NCI-H82 (cell line): ENCODE results near the gene COL15A1.
"Not testable (repeated sequence)": the region's sequence is repeated elsewhere in the genome, so short reads cannot be mapped to it uniquely, and the experiment has no call there.

Experiments
- DNase-seq: peaks from one replicate; lab custom pipeline; 2025; lab: John Stamatoyannopoulos, UW

Gene COL15A1

GRCh38 chr9:99079542-99079941 lies 135.8 kb downstream of the COL15A1 start:
- DNase-seq = no peak

- DNase-seq = no peak
Observed at GRCh38 chr9:99083051-99083450, 139.3 kb downstream of the COL15A1 start.

- no peak for DNase-seq
Observed at GRCh38 chr9:99085949-99086948, 142.5 kb downstream of the COL15A1 start.

GRCh38 chr9:99087462-99087861 lies 143.8 kb downstream of the COL15A1 start:
- no peak for DNase-seq

GRCh38 chr9:99090336-99091130 lies 146.8 kb downstream of the COL15A1 start:
- no peak for DNase-seq

- DNase-seq = no peak
Observed at GRCh38 chr9:99092643-99093491, 149.2 kb downstream of the COL15A1 start.

GRCh38 chr9:99093492-99093791 lies 149.7 kb downstream of the COL15A1 start:
- no peak for DNase-seq

- no peak for DNase-seq
Observed at GRCh38 chr9:99095565-99095964, 151.9 kb downstream of the COL15A1 start.

GRCh38 chr9:99096409-99096808 lies 152.7 kb downstream of the COL15A1 start:
- no peak for DNase-seq

GRCh38 chr9:99099806-99100585 lies 156.3 kb downstream of the COL15A1 start:
- not testable (repeated sequence) for DNase-seq

GRCh38 chr9:99101271-99101670 lies 157.6 kb downstream of the COL15A1 start:
- DNase-seq = no peak

- DNase-seq = no peak
Observed at GRCh38 chr9:99101812-99102211, 158.1 kb downstream of the COL15A1 start.

- no peak for DNase-seq
Observed at GRCh38 chr9:99103054-99103895, 159.6 kb downstream of the COL15A1 start.

- DNase-seq = no peak
Observed at GRCh38 chr9:99103901-99104458, 160.3 kb downstream of the COL15A1 start.

- peak; percentile 95 for DNase-seq
Observed at GRCh38 chr9:99104459-99105151, 160.9 kb downstream of the COL15A1 start, which contains the start of gene TGFBR1. TGFBR1 (plus strand) TSS chr9:99105113; CDS start chr9:99105206, 93 bp downstream.

GRCh38 chr9:99105152-99106043 lies 161.7 kb downstream of the COL15A1 start:
- DNase-seq = peak; percentile 49

GRCh38 chr9:99106044-99106375 lies 162.3 kb downstream of the COL15A1 start:
- DNase-seq = no peak

- DNase-seq = peak; percentile 38
Observed at GRCh38 chr9:99107421-99107820, 163.7 kb downstream of the COL15A1 start.
